ENCODE results near the gene RBMS3.

DNA sequence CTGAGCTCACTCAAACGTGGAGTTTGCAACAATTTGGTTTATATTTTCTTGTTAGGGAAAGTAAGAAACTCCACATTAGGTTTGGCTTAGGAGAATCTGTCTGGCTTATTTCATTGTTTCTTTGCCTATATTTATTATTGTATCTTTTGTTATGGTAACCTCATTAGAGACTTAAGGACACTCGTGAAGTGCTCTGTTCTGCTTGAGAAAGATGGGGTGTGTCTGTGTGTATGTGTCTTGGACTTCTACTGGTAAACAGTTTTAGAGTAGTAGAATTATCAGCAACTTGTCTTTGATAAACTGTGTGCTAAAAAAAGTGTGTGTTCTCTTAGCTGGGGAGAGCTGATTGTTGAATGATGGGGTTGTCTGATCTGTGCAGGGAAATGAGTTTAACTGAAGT is 306.5 kb downstream of the RBMS3 start:
- TF ChIP-seq, protein P1, sequence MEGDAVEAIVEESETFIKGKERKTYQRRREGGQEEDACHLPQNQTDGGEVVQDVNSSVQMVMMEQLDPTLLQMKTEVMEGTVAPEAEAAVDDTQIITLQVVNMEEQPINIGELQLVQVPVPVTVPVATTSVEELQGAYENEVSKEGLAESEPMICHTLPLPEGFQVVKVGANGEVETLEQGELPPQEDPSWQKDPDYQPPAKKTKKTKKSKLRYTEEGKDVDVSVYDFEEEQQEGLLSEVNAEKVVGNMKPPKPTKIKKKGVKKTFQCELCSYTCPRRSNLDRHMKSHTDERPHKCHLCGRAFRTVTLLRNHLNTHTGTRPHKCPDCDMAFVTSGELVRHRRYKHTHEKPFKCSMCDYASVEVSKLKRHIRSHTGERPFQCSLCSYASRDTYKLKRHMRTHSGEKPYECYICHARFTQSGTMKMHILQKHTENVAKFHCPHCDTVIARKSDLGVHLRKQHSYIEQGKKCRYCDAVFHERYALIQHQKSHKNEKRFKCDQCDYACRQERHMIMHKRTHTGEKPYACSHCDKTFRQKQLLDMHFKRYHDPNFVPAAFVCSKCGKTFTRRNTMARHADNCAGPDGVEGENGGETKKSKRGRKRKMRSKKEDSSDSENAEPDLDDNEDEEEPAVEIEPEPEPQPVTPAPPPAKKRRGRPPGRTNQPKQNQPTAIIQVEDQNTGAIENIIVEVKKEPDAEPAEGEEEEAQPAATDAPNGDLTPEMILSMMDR (IDR thresholded peaks at IDR 0.05): no peak
- TF ChIP-seq POLR2A (IDR thresholded peaks at IDR 0.05): no peak
